Endothelial cell (in vitro differentiated cells): Measurements from ENCODE around the gene GRAMD1A. TPM values are rescaled to one million over a fixed set of nuclear protein-coding genes. Genes with fewer than 3 reads are reported as not detected.
A peak's percentile ranks its signal among the peaks of the same experiment; 100 is the strongest.
"Not testable (repeated sequence)": the region's sequence is repeated elsewhere in the genome, so short reads cannot be mapped to it uniquely, and the experiment has no call there.

ENCODE experiments used
- DNase-seq: peaks from one replicate; pipeline ENCODE4 v3.0.0; 2021; ENCODE audit warnings: low spot score
- H3K27ac Mint-ChIP-seq: one replicate; pipeline ENCODE4 v1.8.0; 2021; ENCODE audit warnings: mixed read lengths, inconsistent platforms; ENCODE audit not compliant: unreplicated experiment
- H3K27me3 Mint-ChIP-seq: one replicate; pipeline ENCODE4 v1.8.0; 2021; ENCODE audit warnings: mild to moderate bottlenecking, moderate library complexity, mixed read lengths, inconsistent platforms; ENCODE audit not compliant: unreplicated experiment
- H3K36me3 Mint-ChIP-seq: one replicate; pipeline ENCODE4 v1.8.0; 2021; ENCODE audit warnings: mild to moderate bottlenecking, low read depth, mixed read lengths, inconsistent platforms; ENCODE audit not compliant: unreplicated experiment
- H3K4me1 Mint-ChIP-seq: one replicate; pipeline ENCODE4 v1.8.0; 2021; ENCODE audit warnings: mild to moderate bottlenecking, mixed read lengths, inconsistent platforms; ENCODE audit not compliant: unreplicated experiment
- H3K4me3 Mint-ChIP-seq: one replicate; pipeline ENCODE4 v1.8.0; 2021; ENCODE audit warnings: mild to moderate bottlenecking, mixed read lengths, inconsistent platforms; ENCODE audit not compliant: unreplicated experiment
- H3K9me3 Mint-ChIP-seq: one replicate; pipeline ENCODE4 v1.8.0; 2021; ENCODE audit warnings: mixed read lengths, inconsistent platforms; ENCODE audit not compliant: unreplicated experiment
- CTCF ChIP-seq: fragments of 200-600 bp; sonication (generic); IDR thresholded peaks from one replicate; pipeline ENCODE4 v1.5.0; 2021; ENCODE audit warnings: antibody characterized with exemption; ENCODE audit not compliant: unreplicated experiment
- total RNA-seq: library from RNA; stranded (reverse); fragmentation: NEBNext Ultra II Directional; extraction: Animal tissue kit (Norgen Biotek cat#: 25700); gene quantifications from one replicate; pipeline ENCODE4 v1.2.1, GENCODE V29; 2021; ENCODE audit not compliant: unreplicated experiment

GRAMD1A gene
- total RNA-seq, 1 donor from 2014 or later: 156 TPM

- H3K9me3 Mint-ChIP-seq: no peaks in the 10 kb centered on the region
- no peak overlapping the region for H3K27ac Mint-ChIP-seq
- H3K4me1 Mint-ChIP-seq: peaks cover 6% of the 10 kb centered on the region
- peak overlapping the region; percentile 13 for H3K4me3 Mint-ChIP-seq
- peaks cover 37% of the 10 kb centered on the region for H3K36me3 Mint-ChIP-seq
- DNase-seq: no peak
- TF ChIP-seq CTCF: no peak
- peaks cover 35% of the 10 kb centered on the region for H3K27me3 Mint-ChIP-seq
These were observed 27.9 kb downstream of the GRAMD1A start for GRCh38 chr19:35027851-35028599.

- H3K9me3 Mint-ChIP-seq, H3K27ac Mint-ChIP-seq, DNase-seq, H3K4me1 Mint-ChIP-seq: not testable (repeated sequence)
- Mint-ChIP-seq H3K4me3 (peak overlapping the region; percentile 13), H3K36me3 (peaks cover 40% of the 10 kb centered on the region), H3K27me3 (peaks cover 34% of the 10 kb centered on the region)
These were observed 28.4 kb downstream of the GRAMD1A start for GRCh38 chr19:35028600-35028885.

- H3K9me3 Mint-ChIP-seq: not testable (repeated sequence)
These were observed 29.2 kb downstream of the GRAMD1A start for GRCh38 chr19:35029275-35029736.

GRCh38 chr19:35029737-35030256 lies 29.7 kb downstream of the GRAMD1A start:
- H3K27me3 Mint-ChIP-seq: peaks cover 32% of the 10 kb centered on the region
- no peak overlapping the region for H3K27ac Mint-ChIP-seq
- H3K9me3 Mint-ChIP-seq: no peaks in the 10 kb centered on the region
- peaks cover 6% of the 10 kb centered on the region for H3K4me1 Mint-ChIP-seq
- no peak for DNase-seq
- TF ChIP-seq CTCF: no peak
- no peak overlapping the region for H3K4me3 Mint-ChIP-seq
- H3K36me3 Mint-ChIP-seq: peaks cover 34% of the 10 kb centered on the region

More at GRCh38 chr19:35029275-35029736, 29.2 kb downstream of the GRAMD1A start:
- DNase-seq, H3K27ac Mint-ChIP-seq, H3K4me1 Mint-ChIP-seq: not testable (repeated sequence)
- Mint-ChIP-seq H3K27me3 (peaks cover 33% of the 10 kb centered on the region), H3K4me3 (peak overlapping the region; percentile 56), H3K36me3 (peaks cover 36% of the 10 kb centered on the region)

GRCh38 chr19:35030257-35031071 lies 30.3 kb downstream of the GRAMD1A start, which contains the start of gene SCN1B:
Gene SCN1B, plus strand, starts transcription at chr19:35030470. Its CDS starts 351 bp downstream, at chr19:35030821.
- H3K4me3 Mint-ChIP-seq: peak within 1 kb of the TSS; percentile 80
- peak within 1 kb of the TSS; percentile 34 for H3K27ac Mint-ChIP-seq
- H3K4me1 Mint-ChIP-seq: peaks cover 6% of the 10 kb centered on the region
- H3K27me3 Mint-ChIP-seq: peaks cover 29% of the 10 kb centered on the region
- peaks cover 28% of the 10 kb centered on the region for H3K36me3 Mint-ChIP-seq
- peak; percentile 70 for DNase-seq
- H3K9me3 Mint-ChIP-seq: no peaks in the 10 kb centered on the region
- TF ChIP-seq CTCF: no peak
